HepG2 (cell line): Measurements from ENCODE around the gene APC2. TPM values are rescaled to one million over a fixed set of nuclear protein-coding genes. Genes with fewer than 3 reads are reported as not detected.

Experiments used
- AKAP8 ChIP-seq: sonication (generic); formaldehyde crosslinking; IDR thresholded peaks from 2 replicates; pipeline ENCODE4 v1.5.1; 2020; ENCODE audit warnings: mild to moderate bottlenecking, missing genetic modification reagents
- BHLHE40 ChIP-seq: IDR thresholded peaks from 2 replicates; pipeline ENCODE4 v1.6.1; 2011; ENCODE audit warnings: low read length, improper control_type of control experiment
- FIP1L1 ChIP-seq: fragments of 200-400 bp; formaldehyde crosslinking; IDR thresholded peaks from 2 replicates; pipeline ENCODE4 v1.6.1; 2018; ENCODE audit warnings: low read depth, mild to moderate bottlenecking, low read length, moderate library complexity, borderline replicate concordance; ENCODE audit not compliant: insufficient read depth
- FOXM1 ChIP-seq: sonication (generic); formaldehyde crosslinking; IDR thresholded peaks from 2 replicates; pipeline ENCODE4 v1.5.0; 2020; ENCODE audit warnings: missing genetic modification reagents
- KLF16 ChIP-seq, 2 experiments: sonication (generic) in 1 of 2; formaldehyde crosslinking in 1 of 2; IDR thresholded peaks; 2 replicates each; pipeline versions ENCODE4 v1.6.1 to v1.8.0; 2016 to 2023; ENCODE audit warnings: missing genetic modification reagents in 2 of 2, missing compliant biosample characterization in 1 of 2
- MAFK ChIP-seq, 2 experiments: IDR thresholded peaks in 1 of 2; conservative IDR thresholded peaks in 1 of 2; 2 replicates each; pipeline ENCODE4 v1.6.1; 2011; ENCODE audit warnings: improper control_type of control experiment in 2 of 2, low read length in 2 of 2
- MIXL1 ChIP-seq: IDR thresholded peaks from 2 replicates; pipeline ENCODE4 v1.6.1; 2016
- MYPOP ChIP-seq: sonication (generic); formaldehyde crosslinking; IDR thresholded peaks from 2 replicates; pipeline ENCODE4 v1.8.1; 2023; ENCODE audit warnings: mild to moderate bottlenecking, moderate library complexity, missing genetic modification reagents
- PHF20 ChIP-seq: sonication (generic); formaldehyde crosslinking; IDR thresholded peaks from 2 replicates; pipeline ENCODE4 v1.5.0; 2020; ENCODE audit warnings: mild to moderate bottlenecking, missing genetic modification reagents
- RORA ChIP-seq: sonication (generic); formaldehyde crosslinking; IDR thresholded peaks from 2 replicates; pipeline ENCODE4 v1.5.0; 2020; ENCODE audit warnings: mild to moderate bottlenecking, missing genetic modification reagents, moderate library complexity
- RXRA ChIP-seq: sonication (generic); formaldehyde crosslinking; IDR thresholded peaks from 2 replicates; pipeline ENCODE4 v1.5.1; 2020; ENCODE audit warnings: missing genetic modification reagents
- SATB2 ChIP-seq: sonication (generic); formaldehyde crosslinking; IDR thresholded peaks from 2 replicates; pipeline ENCODE4 v1.5.0; 2020; ENCODE audit warnings: missing genetic modification reagents
- SNAPC2 ChIP-seq: sonication (generic); formaldehyde crosslinking; IDR thresholded peaks from 2 replicates; pipeline ENCODE4 v1.8.1; 2022; ENCODE audit warnings: mild to moderate bottlenecking, missing genetic modification reagents
- STAG1 ChIP-seq: sonication (generic); formaldehyde crosslinking; IDR thresholded peaks from 2 replicates; pipeline ENCODE4 v1.4.0; 2020; ENCODE audit warnings: missing genetic modification reagents
- ZEB1 ChIP-seq: IDR thresholded peaks from 2 replicates; pipeline ENCODE4 v1.6.1; 2012; ENCODE audit warnings: mild to moderate bottlenecking, low read depth, inconsistent platforms; ENCODE audit not compliant: insufficient replicate concordance
- ZFAT ChIP-seq: sonication (generic); formaldehyde crosslinking; conservative IDR thresholded peaks from 2 replicates; pipeline ENCODE4 v1.8.1; 2023; ENCODE audit warnings: missing genetic modification reagents, inconsistent platforms
- ZNF17 ChIP-seq: sonication (generic); formaldehyde crosslinking; IDR thresholded peaks from 2 replicates; pipeline ENCODE4 v1.5.0; 2020; ENCODE audit warnings: mild to moderate bottlenecking, missing genetic modification reagents
- ZNF557 ChIP-seq: sonication (generic); formaldehyde crosslinking; IDR thresholded peaks from 2 replicates; pipeline ENCODE4 v1.4.0; 2020; ENCODE audit warnings: missing genetic modification reagents
- ZNF746 ChIP-seq: sonication (generic); formaldehyde crosslinking; IDR thresholded peaks from 2 replicates; pipeline ENCODE4 v1.8.0; 2022; ENCODE audit warnings: mild to moderate bottlenecking, missing genetic modification reagents
- polyA plus RNA-seq, 8 experiments: library from polyadenylated mRNA; depleted of rRNA in 3 of 8; stranded (reverse) in 7 of 8; unstranded in 1 of 8; fragments of >200 nt; fragmentation: Illumina TruSeq in 4 of 8; extraction: Trizol in 4 of 8; gene quantifications; 2 replicates each; pipeline versions ENCODE4 v1.2.1 to v1.2.3, GENCODE V29; 2011 to 2016; ENCODE audit warnings: low read depth in 4 of 8, missing spikeins in 1 of 8, mixed read lengths in 1 of 8; ENCODE audit not compliant: insufficient read depth in 1 of 8
- total RNA-seq, 5 experiments: library from RNA; depleted of rRNA; stranded (reverse); fragments of >200 nt; fragmentation: Illumina TruSeq; extraction: Trizol; gene quantifications; 2 replicates each; pipeline ENCODE4 v1.2.3, GENCODE V29; 2016; ENCODE audit warnings: low read depth in 1 of 5
- TF ChIP-seq, protein P1 (sequence below): sonication (generic); formaldehyde crosslinking; IDR thresholded peaks from 2 replicates; pipeline ENCODE4 v1.4.0; 2020; ENCODE audit warnings: missing genetic modification reagents
- TF ChIP-seq, protein P2 (sequence below): IDR thresholded peaks from 2 replicates; pipeline ENCODE4 v1.6.1; 2012; ENCODE audit warnings: low read depth, low read length, improper control_type of control experiment
- TF ChIP-seq, protein P3 (sequence below): sonication (generic); formaldehyde crosslinking; IDR thresholded peaks from 2 replicates; pipeline ENCODE4 v1.5.0; 2020; ENCODE audit warnings: missing genetic modification reagents
- TF ChIP-seq, protein P4 (sequence below), 2 experiments: sonication (generic) in 1 of 2; formaldehyde crosslinking in 1 of 2; IDR thresholded peaks; 2 replicates each; pipeline versions ENCODE4 v1.4.0 to v1.6.1; 2018 to 2020; ENCODE audit warnings: missing genetic modification reagents in 2 of 2, borderline replicate concordance in 1 of 2, low read depth in 1 of 2, mild to moderate bottlenecking in 1 of 2, missing biosample characterization in 1 of 2

The APC2 gene
- total and polyA plus RNA-seq, 2 of the 13 experiments (the other 11 are each of a cell fraction or from before 2014, with no cell fraction given), result 0.08 to 0.22 TPM

DNA sequence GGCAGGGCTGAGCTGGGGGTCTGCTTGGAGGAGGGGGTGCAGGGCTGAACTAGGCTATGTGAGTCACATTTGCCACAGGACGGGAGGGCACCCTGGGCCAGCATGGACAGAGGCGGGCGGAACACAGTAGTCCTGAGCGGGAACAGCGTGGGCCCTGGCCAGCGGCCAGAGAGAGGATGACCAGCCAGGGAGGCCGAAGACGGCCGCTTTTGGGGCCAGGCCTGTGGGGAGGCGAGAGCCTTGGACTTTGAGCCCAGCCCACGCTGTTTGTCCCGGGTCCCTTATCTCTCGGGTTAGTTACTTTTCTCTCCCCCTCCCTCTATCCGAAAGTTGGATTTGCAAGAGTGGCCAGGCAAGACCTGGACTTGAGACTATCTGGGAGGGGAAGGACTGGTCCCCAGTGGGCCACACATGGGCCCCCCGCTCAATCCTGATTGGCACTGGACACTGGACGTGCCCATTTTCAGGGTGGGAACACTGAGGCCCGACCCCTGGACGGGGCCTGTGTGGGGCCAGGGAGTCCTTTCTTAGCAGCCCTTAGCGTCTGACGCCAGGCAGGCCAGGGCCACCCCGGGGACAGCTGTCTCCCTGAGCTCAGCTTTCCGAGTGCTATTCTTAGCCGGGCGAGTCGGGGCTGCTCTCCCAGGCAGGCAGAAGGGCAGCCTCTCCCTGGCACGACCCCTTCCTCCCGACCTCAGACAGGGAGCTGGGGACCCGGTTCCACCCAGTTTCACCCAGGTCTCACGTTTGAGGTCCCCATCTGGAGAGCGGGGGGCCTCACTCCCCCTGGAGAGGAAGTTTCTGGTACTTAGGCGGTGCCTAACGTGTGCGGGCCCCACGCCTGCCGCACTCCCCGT lies 49.4 kb upstream of the APC2 start (continued):
- TF ChIP-seq BHLHE40 (no peak), FOXM1 (CRISPR knock-in tag) (no peak), ZFAT (CRISPR knock-in tag) (0 out of 2 replicates have a peak, but pooled peaks have one; percentile 15), STAG1 (CRISPR knock-in tag) (peak; percentile 4; the same call in 1 of the 2 replicates), KLF16 (CRISPR knock-in tag; IDR thresholded peaks at IDR 0.05) (peak in 1 of 2 experiments; percentile 42; a peak in 2 of 4 replicates), MIXL1 (CRISPR knock-in tag) (no peak), RORA (CRISPR knock-in tag) (no peak), ZNF557 (no peak), SNAPC2 (CRISPR knock-in tag) (0 out of 2 replicates have a peak, but pooled peaks have one; percentile 38), FIP1L1 (no peak), MAFK (conservative IDR thresholded peaks at IDR 0.05 in 1 of 2, IDR thresholded peaks at IDR 0.05 in 1 of 2; ENCODE audit: low read length in 2 of 2) (no peak), ZNF746 (peak; percentile 93), PHF20 (CRISPR knock-in tag) (peak; percentile 47; the same call in 1 of the 2 replicates), MYPOP (CRISPR knock-in tag) (peak; percentile 40; the same call in 1 of the 2 replicates), ZEB1 (no peak), RXRA (CRISPR knock-in tag) (peak; percentile 86), SATB2 (CRISPR knock-in tag) (no peak), AKAP8 (CRISPR knock-in tag) (no peak; the same call in 1 of the 2 replicates), ZNF17 (CRISPR knock-in tag) (no peak)
- TF ChIP-seq, protein P1, sequence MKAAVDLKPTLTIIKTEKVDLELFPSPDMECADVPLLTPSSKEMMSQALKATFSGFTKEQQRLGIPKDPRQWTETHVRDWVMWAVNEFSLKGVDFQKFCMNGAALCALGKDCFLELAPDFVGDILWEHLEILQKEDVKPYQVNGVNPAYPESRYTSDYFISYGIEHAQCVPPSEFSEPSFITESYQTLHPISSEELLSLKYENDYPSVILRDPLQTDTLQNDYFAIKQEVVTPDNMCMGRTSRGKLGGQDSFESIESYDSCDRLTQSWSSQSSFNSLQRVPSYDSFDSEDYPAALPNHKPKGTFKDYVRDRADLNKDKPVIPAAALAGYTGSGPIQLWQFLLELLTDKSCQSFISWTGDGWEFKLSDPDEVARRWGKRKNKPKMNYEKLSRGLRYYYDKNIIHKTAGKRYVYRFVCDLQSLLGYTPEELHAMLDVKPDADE (CRISPR knock-in tag), result 0 out of 2 replicates have a peak, but pooled peaks have one; percentile 25
- TF ChIP-seq, protein P2, sequence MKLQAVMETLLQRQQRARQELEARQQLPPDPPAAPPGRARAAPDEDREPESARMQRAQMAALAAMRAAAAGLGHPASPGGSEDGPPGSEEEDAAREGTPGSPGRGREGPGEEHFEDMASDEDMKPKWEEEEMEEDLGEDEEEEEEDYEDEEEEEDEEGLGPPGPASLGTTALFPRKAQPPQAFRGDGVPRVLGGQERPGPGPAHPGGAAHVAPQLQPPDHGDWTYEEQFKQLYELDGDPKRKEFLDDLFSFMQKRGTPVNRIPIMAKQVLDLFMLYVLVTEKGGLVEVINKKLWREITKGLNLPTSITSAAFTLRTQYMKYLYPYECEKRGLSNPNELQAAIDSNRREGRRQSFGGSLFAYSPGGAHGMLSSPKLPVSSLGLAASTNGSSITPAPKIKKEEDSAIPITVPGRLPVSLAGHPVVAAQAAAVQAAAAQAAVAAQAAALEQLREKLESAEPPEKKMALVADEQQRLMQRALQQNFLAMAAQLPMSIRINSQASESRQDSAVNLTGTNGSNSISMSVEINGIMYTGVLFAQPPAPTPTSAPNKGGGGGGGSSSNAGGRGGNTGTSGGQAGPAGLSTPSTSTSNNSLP, result no peak
- TF ChIP-seq, protein P3, sequence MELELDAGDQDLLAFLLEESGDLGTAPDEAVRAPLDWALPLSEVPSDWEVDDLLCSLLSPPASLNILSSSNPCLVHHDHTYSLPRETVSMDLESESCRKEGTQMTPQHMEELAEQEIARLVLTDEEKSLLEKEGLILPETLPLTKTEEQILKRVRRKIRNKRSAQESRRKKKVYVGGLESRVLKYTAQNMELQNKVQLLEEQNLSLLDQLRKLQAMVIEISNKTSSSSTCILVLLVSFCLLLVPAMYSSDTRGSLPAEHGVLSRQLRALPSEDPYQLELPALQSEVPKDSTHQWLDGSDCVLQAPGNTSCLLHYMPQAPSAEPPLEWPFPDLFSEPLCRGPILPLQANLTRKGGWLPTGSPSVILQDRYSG, result no peak
- TF ChIP-seq, protein P4, sequence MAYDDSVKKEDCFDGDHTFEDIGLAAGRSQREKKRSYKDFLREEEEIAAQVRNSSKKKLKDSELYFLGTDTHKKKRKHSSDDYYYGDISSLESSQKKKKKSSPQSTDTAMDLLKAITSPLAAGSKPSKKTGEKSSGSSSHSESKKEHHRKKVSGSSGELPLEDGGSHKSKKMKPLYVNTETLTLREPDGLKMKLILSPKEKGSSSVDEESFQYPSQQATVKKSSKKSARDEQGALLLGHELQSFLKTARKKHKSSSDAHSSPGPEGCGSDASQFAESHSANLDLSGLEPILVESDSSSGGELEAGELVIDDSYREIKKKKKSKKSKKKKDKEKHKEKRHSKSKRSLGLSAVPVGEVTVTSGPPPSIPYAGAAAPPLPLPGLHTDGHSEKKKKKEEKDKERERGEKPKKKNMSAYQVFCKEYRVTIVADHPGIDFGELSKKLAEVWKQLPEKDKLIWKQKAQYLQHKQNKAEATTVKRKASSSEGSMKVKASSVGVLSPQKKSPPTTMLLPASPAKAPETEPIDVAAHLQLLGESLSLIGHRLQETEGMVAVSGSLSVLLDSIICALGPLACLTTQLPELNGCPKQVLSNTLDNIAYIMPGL (CRISPR knock-in tag; IDR thresholded peaks at IDR 0.05; ENCODE audit: borderline replicate concordance in 1 of 2, low read depth in 1 of 2), result no peak; a peak in 3 of 4 replicates
